IMR-90 (cell line): ENCODE results near the gene SEH1L. TPM values are rescaled to one million over a fixed set of nuclear protein-coding genes. Genes with fewer than 3 reads are reported as not detected.

Experiments
- ATAC-seq: fragments of 200-7000 bp; cut with Tn5 transposase; 2 replicates; pipeline ENCODE4 v1.9.1; 2020; ENCODE audit warnings: low read depth, mild to moderate bottlenecking, moderate library complexity
- BruUV-seq: library from RNA; stranded (reverse); fragments of 400-500 nt; replicated peaks from 2 replicates; lab custom pipeline; 2021; lab: Mats Ljungman, UMichigan
- CTCF ChIA-PET: fragments of 300-600 bp; formaldehyde crosslinking; extraction: SDS; loops from one replicate; lab custom pipeline; 2021; ENCODE audit warnings: antibody characterized with exemption; lab: Yijun Ruan, JAX
- POLR2A ChIA-PET: fragments of 300-600 bp; sonication (Branson Sonifier 250); formaldehyde crosslinking; loops from one replicate; lab custom pipeline; 2022; ENCODE audit warnings: antibody characterized with exemption; ENCODE audit not compliant: unreplicated experiment; lab: Charles Lee
- DNase-seq: peaks from one replicate; pipeline ENCODE4 v3.0.0; 2013
- H2AFZ ChIP-seq: replicated peaks from 2 replicates; pipeline ENCODE3; 2013; ENCODE audit warnings: low read length, mild to moderate bottlenecking; ENCODE audit not compliant: poor library complexity
- H2AK5ac ChIP-seq: 2 replicates; pipeline ENCODE4 v1.6.1; 2013; ENCODE audit warnings: low read depth, low read length, inconsistent platforms
- H2AK9ac ChIP-seq: replicated peaks from 2 replicates; pipeline ENCODE3; 2013; ENCODE audit warnings: mild to moderate bottlenecking, low read depth, low read length, moderate library complexity; ENCODE audit not compliant: poor library complexity
- H2BK120ac ChIP-seq: 2 replicates; pipeline ENCODE4 v1.6.1; 2013; ENCODE audit warnings: low read depth, low read length, inconsistent platforms
- H2BK15ac ChIP-seq: 3 replicates; pipeline ENCODE4 v1.6.1; 2013; ENCODE audit warnings: low read depth, low read length, inconsistent platforms
- H2BK20ac ChIP-seq: 2 replicates; pipeline ENCODE4 v1.6.1; 2013; ENCODE audit warnings: low read depth, mild to moderate bottlenecking, inconsistent platforms, low read length, moderate library complexity
- H2BK5ac ChIP-seq: 2 replicates; pipeline ENCODE4 v1.6.1; 2013; ENCODE audit warnings: mild to moderate bottlenecking, low read depth, low read length, inconsistent platforms; ENCODE audit not compliant: poor library complexity, severe bottlenecking
- H3K14ac ChIP-seq: replicated peaks from 2 replicates; pipeline ENCODE4 v1.6.1; 2013; ENCODE audit warnings: low read depth, low read length, inconsistent platforms
- H3K18ac ChIP-seq: 2 replicates; pipeline ENCODE4 v1.6.1; 2013; ENCODE audit warnings: low read depth, low read length, control low read depth
- H3K23ac ChIP-seq: 2 replicates; pipeline ENCODE4 v1.6.1; 2013; ENCODE audit warnings: low read depth, low read length, inconsistent platforms
- H3K27ac ChIP-seq: 2 replicates; pipeline ENCODE4 v1.5.1; 2013; ENCODE audit warnings: mild to moderate bottlenecking, control low read depth, low read length; ENCODE audit not compliant: insufficient read depth
- H3K27me3 ChIP-seq: 2 replicates; pipeline ENCODE4 v1.6.1; 2013; ENCODE audit warnings: low read length; ENCODE audit not compliant: control insufficient read depth, insufficient read depth
- H3K36me3 ChIP-seq: 2 replicates; pipeline ENCODE4 v1.6.1; 2013; ENCODE audit warnings: low read length, mixed read lengths; ENCODE audit not compliant: control insufficient read depth, insufficient read depth
- H3K4ac ChIP-seq: 2 replicates; pipeline ENCODE4 v1.6.1; 2013; ENCODE audit warnings: low read depth, low read length, inconsistent platforms
- H3K4me1 ChIP-seq: 2 replicates; pipeline ENCODE4 v1.6.1; 2013; ENCODE audit warnings: low read length, mixed read lengths; ENCODE audit not compliant: control insufficient read depth, insufficient read depth
- H3K4me2 ChIP-seq: 2 replicates; pipeline ENCODE4 v1.6.1; 2013; ENCODE audit warnings: low read depth, mild to moderate bottlenecking, control low read depth, low read length, moderate library complexity
- H3K4me3 ChIP-seq: 2 replicates; pipeline ENCODE4 v1.5.1; 2013; ENCODE audit warnings: low read depth, mild to moderate bottlenecking, control low read depth, low read length, moderate library complexity; ENCODE audit not compliant: insufficient read depth
- H3K56ac ChIP-seq: 2 replicates; pipeline ENCODE4 v1.6.1; 2013; ENCODE audit warnings: low read length, inconsistent platforms; ENCODE audit not compliant: insufficient read depth; ENCODE audit errors: extremely low read depth
- H3K79me1 ChIP-seq, 2 experiments: 2 replicates each; pipeline ENCODE4 v1.6.1; 2013; ENCODE audit warnings: low read length in 2 of 2, inconsistent platforms in 1 of 2, low read depth in 1 of 2
- H3K9ac ChIP-seq: 2 replicates; pipeline ENCODE4 v1.6.1; 2013; ENCODE audit warnings: low read depth, low read length, control low read depth
- H3K9me1 ChIP-seq: 2 replicates; pipeline ENCODE4 v1.6.1; 2013; ENCODE audit warnings: low read length, inconsistent platforms; ENCODE audit not compliant: insufficient read depth
- H3K9me3 ChIP-seq: 2 replicates; pipeline ENCODE4 v1.6.1; 2013; ENCODE audit warnings: low read length; ENCODE audit not compliant: control insufficient read depth, insufficient read depth
- H4K20me1 ChIP-seq: 2 replicates; pipeline ENCODE4 v1.6.1; 2013; ENCODE audit warnings: low read length, inconsistent platforms; ENCODE audit not compliant: insufficient read depth
- H4K5ac ChIP-seq: 2 replicates; pipeline ENCODE4 v1.6.1; 2013; ENCODE audit warnings: mild to moderate bottlenecking, low read depth, low read length, control low read depth
- H4K8ac ChIP-seq, 2 experiments: 2 replicates each; pipeline ENCODE4 v1.6.1; 2013; ENCODE audit warnings: low read depth in 2 of 2, low read length in 2 of 2, control low read depth in 1 of 2, inconsistent platforms in 1 of 2
- H4K91ac ChIP-seq: 2 replicates; pipeline ENCODE4 v1.6.1; 2013; ENCODE audit warnings: low read depth, low read length, inconsistent platforms; ENCODE audit not compliant: insufficient read depth
- CEBPB ChIP-seq: IDR thresholded peaks from 2 replicates; pipeline ENCODE4 v1.6.1; 2012; ENCODE audit warnings: low read depth, low read length, improper control_type of control experiment
- CTCF ChIP-seq: conservative IDR thresholded peaks from 2 replicates; pipeline ENCODE4 v1.5.1; 2012; ENCODE audit warnings: mild to moderate bottlenecking, low read depth, low read length, improper control_type of control experiment
- FOS ChIP-seq: fragments of 150-350 bp; IDR thresholded peaks from 2 replicates; pipeline ENCODE4 v1.6.1; 2016; ENCODE audit warnings: low read depth, low read length
- MAZ ChIP-seq: IDR thresholded peaks from 2 replicates; pipeline ENCODE4 v1.6.1; 2012; ENCODE audit warnings: low read depth, mild to moderate bottlenecking, low read length, improper control_type of control experiment, moderate library complexity, borderline replicate concordance
- MXI1 ChIP-seq: IDR thresholded peaks from 2 replicates; pipeline ENCODE4 v1.6.1; 2012; ENCODE audit warnings: low read depth, mild to moderate bottlenecking, low read length, moderate library complexity, borderline replicate concordance
- RAD21 ChIP-seq: IDR thresholded peaks from 2 replicates; pipeline ENCODE4 v1.6.1; 2012; ENCODE audit warnings: low read length, improper control_type of control experiment
- WGBS, 2 experiments: methylation state at CpG; one replicate each; pipeline versions ENCODE4 v1.1.5 to v1.1.7; 2013; ENCODE audit warnings: missing lambda C conversion rate in 2 of 2; ENCODE audit not compliant: insufficient read length in 1 of 2; ENCODE audit errors: extremely low coverage in 2 of 2; 5-methylcytosine and 5-hydroxymethylcytosine counted together
- dilution Hi-C: fragments of 300-500 bp; cut with HindIII; formaldehyde crosslinking; loops from one replicate; pipeline ENCODE4 v1.14.3; 2018; ENCODE audit warnings: low sequenced_read_pairs; ENCODE audit not compliant: unreplicated experiment
- in situ Hi-C: fragments of 300-500 bp; cut with MboI; formaldehyde crosslinking; loops from 3 replicates; pipeline ENCODE4 v1.14.3; 2019; ENCODE audit warnings: low sequenced_read_pairs, inconsistent platforms, mixed read lengths
- intact Hi-C: fragments of 100-400 bp; cut with micrococcal nuclease; formaldehyde crosslinking; loops from 2 replicates; pipeline ENCODE4 v1.10.0; 2022
- polyA plus RNA-seq, 3 experiments: library from polyadenylated mRNA; depleted of rRNA; stranded (reverse); fragments of >200 nt; gene quantifications; 2 replicates each; pipeline ENCODE4 v1.2.3, GENCODE V29; 2012; ENCODE audit warnings: low replicate concordance in 1 of 3
- total RNA-seq: library from RNA; depleted of rRNA; stranded (reverse); fragments of >200 nt; gene quantifications from 2 replicates; pipeline ENCODE4 v1.2.3, GENCODE V29; 2012
- TF ChIP-seq, protein P1 (sequence below): fragments of 150-350 bp; IDR thresholded peaks from 2 replicates; pipeline ENCODE4 v1.6.1; 2016; ENCODE audit warnings: low read depth, mild to moderate bottlenecking, low read length, moderate library complexity, borderline replicate concordance

SEH1L gene
- total and polyA plus RNA-seq, 2 of the 4 experiments (the other 2 are of a cell fraction), result 27.6 to 45.5 TPM

DNA sequence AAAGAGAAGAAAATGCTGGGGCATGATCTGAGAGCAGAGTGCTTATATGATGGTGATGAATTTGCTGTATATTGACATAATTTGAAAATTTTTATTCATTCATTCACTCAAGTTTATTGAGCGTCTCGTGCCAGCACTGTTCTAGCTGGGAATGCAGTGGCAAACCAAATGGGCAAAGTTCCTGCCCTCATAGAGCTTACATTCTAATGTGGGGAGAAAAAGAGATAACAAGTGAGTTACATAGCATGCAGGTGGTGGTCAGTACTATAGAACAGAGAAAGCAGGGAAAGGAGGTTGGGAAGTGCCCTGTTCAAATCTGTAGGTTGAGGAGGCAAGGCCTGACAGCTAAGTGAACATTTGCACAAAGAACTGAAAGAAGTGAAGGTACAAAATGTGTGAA, 47.6 kb downstream of the SEH1L start:
- dilution Hi-C loops, result no loop called here
- Histone ChIP-seq H3K4me1 (peaks cover 5% of the 10 kb centered on the region), H2AFZ (no peak overlapping the region), H3K4ac (no peak overlapping the region), H4K8ac (no peak overlapping the region), H2AK5ac (no peak overlapping the region), H2BK120ac (no peak overlapping the region), H4K5ac (no peak overlapping the region), H2BK5ac (no peak overlapping the region), H4K20me1 (peaks cover 31% of the 10 kb centered on the region; the same call in 1 of the 2 replicates), H3K23ac (no peak overlapping the region), H3K27ac (no peak overlapping the region), H2BK15ac (no peak overlapping the region), H3K56ac (no peak overlapping the region), H4K91ac (no peak overlapping the region), H3K9me1 (peaks cover 25% of the 10 kb centered on the region), H3K9me3 (no peaks in the 10 kb centered on the region), H2BK20ac (no peak overlapping the region), H3K9ac (no peak overlapping the region), H3K27me3 (no peaks in the 10 kb centered on the region), H3K18ac (no peak overlapping the region), H3K14ac (no peak overlapping the region), H3K4me2 (no peak overlapping the region), H3K36me3 (no peaks in the 10 kb centered on the region; the same call in 1 of the 2 replicates), H3K4me3 (no peak overlapping the region), H2AK9ac (no peak overlapping the region), H3K79me1 (peaks cover 41 to 56% of the 10 kb centered on the region in 2 experiments)
- WGBS, 2 experiments, result no CpG with 5 or more reads among the region's 2 CpGs
- no TSS peak for BruUV-seq
- ChIA-PET POLR2A (no interaction called here), CTCF (interaction anchor here (0.6 kb wide), 1 partner anchor 1104 kb away, joined by 3 read pairs; no protein-coding TSS in a partner anchor)
- in situ Hi-C loops, result loop anchor here (25.0 kb wide), 1 partner anchor 742 kb away; the partner anchor contains the start of genes FAM210A and RNMT
- ATAC-seq (no peak), DNase-seq (no peak)
- TF ChIP-seq FOS, result no peak
- TF ChIP-seq CTCF, result no peak
- TF ChIP-seq CEBPB, result no peak
- TF ChIP-seq MAZ, result no peak
- TF ChIP-seq RAD21, result no peak
- TF ChIP-seq, protein P1, sequence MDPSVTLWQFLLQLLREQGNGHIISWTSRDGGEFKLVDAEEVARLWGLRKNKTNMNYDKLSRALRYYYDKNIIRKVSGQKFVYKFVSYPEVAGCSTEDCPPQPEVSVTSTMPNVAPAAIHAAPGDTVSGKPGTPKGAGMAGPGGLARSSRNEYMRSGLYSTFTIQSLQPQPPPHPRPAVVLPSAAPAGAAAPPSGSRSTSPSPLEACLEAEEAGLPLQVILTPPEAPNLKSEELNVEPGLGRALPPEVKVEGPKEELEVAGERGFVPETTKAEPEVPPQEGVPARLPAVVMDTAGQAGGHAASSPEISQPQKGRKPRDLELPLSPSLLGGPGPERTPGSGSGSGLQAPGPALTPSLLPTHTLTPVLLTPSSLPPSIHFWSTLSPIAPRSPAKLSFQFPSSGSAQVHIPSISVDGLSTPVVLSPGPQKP, result no peak
- no peak for TF ChIP-seq MXI1
- intact Hi-C loops, result no loop called here
